Esophagus muscularis mucosa (tissue), 4 donors: ENCODE measurements around the gene TMEM235. TPM values are rescaled to one million over a fixed set of nuclear protein-coding genes. Genes with fewer than 3 reads are reported as not detected.

ENCODE experiments used
- DNase-seq: peaks from one replicate; pipeline ENCODE4 v3.0.0-alpha.2; 2017; ENCODE audit errors: extremely low spot score
- H3K27ac ChIP-seq, 4 donors: fragments of 200-600 bp; sonication (generic); replicated peaks in 1 of 4; 1 replicate in 3 of 4; 2 replicates in 1 of 4; pipeline ENCODE4 v1.5.1; 2016 to 2019; ENCODE audit warnings: mild to moderate bottlenecking in 1 of 4
- H3K27me3 ChIP-seq, 4 donors: fragments of 200-600 bp; sonication (generic); one replicate each; pipeline versions ENCODE4 v1.5.1 to v1.6.0; 2016 to 2019
- H3K36me3 ChIP-seq, 4 donors: fragments of 200-600 bp; sonication (generic); one replicate each; pipeline ENCODE4 v1.5.1; 2016 to 2019
- H3K4me1 ChIP-seq, 4 donors: fragments of 200-600 bp; sonication (generic); one replicate each; pipeline ENCODE4 v1.5.1; 2016 to 2019
- H3K4me3 ChIP-seq, 4 donors: fragments of 200-600 bp; sonication (generic); 1 replicate in 2 of 4; 2 replicates in 2 of 4; pipeline ENCODE4 v1.5.1; 2016 to 2019; ENCODE audit warnings: mild to moderate bottlenecking in 4 of 4, moderate library complexity in 1 of 4
- H3K9me3 ChIP-seq, 4 donors: fragments of 200-600 bp; sonication (generic); 1 replicate in 3 of 4; 2 replicates in 1 of 4; pipeline ENCODE4 v1.5.1; 2016 to 2019
- CTCF ChIP-seq, 3 experiments: fragments of 200-600 bp in 2 of 3; fragments of 450-650 bp in 1 of 3; sonication (generic) in 2 of 3; IDR thresholded peaks; one replicate each; pipeline ENCODE4 v1.5.1; 2017 to 2019; ENCODE audit warnings: antibody characterized with exemption in 3 of 3, mild to moderate bottlenecking in 2 of 3, moderate library complexity in 1 of 3
- EP300 ChIP-seq: sonication (generic); formaldehyde crosslinking; IDR thresholded peaks from one replicate; pipeline ENCODE4 v1.6.1; 2017; ENCODE audit warnings: antibody characterized with exemption
- POLR2A ChIP-seq: fragments of 450-650 bp; IDR thresholded peaks from one replicate; pipeline ENCODE4 v1.6.1; 2017; ENCODE audit warnings: antibody characterized with exemption, moderate library complexity, mild to moderate bottlenecking, low read depth
- POLR2AphosphoS5 ChIP-seq, 2 donors: sonication (generic); formaldehyde crosslinking; IDR thresholded peaks; one replicate each; pipeline ENCODE4 v1.6.1; 2017; ENCODE audit warnings: antibody characterized with exemption in 2 of 2
- WGBS: methylation state at CpG from one replicate; pipeline ENCODE4 v1.1.5; 2018; 5-methylcytosine and 5-hydroxymethylcytosine counted together
- intact Hi-C: fragments of 100-400 bp; cut with DNase I; formaldehyde crosslinking; loops from one replicate; pipeline ENCODE4 v1.15.1; 2023
- total RNA-seq, 4 donors: library from RNA; depleted of rRNA; stranded (reverse); fragments of >200 nt; gene quantifications; one replicate each; pipeline versions ENCODE4 v1.1.0 to v1.2.1, GENCODE V29; 2016

TMEM235 gene
- total RNA-seq, 4 donors from 2014 or later: not detected

- no peak for DNase-seq
- WGBS: 44% methylated on average over 10 of the region's 10 CpGs
- peak overlapping the region; percentile 46 to 67 (median 58) for H3K4me3 ChIP-seq
- TF ChIP-seq POLR2A (no peak), EP300 (no peak), POLR2AphosphoS5 (IDR thresholded peaks at IDR 0.05) (no peak), CTCF (IDR thresholded peaks at IDR 0.05) (no peak)
- no peaks in the 10 kb centered on the region for H3K9me3 ChIP-seq
- peaks cover 0 to 9% (median 8%) of the 10 kb centered on the region in 4 donors for H3K36me3 ChIP-seq
- H3K27me3 ChIP-seq: no peaks in the 10 kb centered on the region
- peaks cover 28 to 76% (median 73%) of the 10 kb centered on the region in 4 donors for H3K4me1 ChIP-seq
- intact Hi-C loops: no loop called here
- peak overlapping the region; percentile 72 to 86 (median 83) for H3K27ac ChIP-seq
These were observed 45.3 kb upstream of the TMEM235 start for GRCh38 chr17:78185981-78186691.

DNA sequence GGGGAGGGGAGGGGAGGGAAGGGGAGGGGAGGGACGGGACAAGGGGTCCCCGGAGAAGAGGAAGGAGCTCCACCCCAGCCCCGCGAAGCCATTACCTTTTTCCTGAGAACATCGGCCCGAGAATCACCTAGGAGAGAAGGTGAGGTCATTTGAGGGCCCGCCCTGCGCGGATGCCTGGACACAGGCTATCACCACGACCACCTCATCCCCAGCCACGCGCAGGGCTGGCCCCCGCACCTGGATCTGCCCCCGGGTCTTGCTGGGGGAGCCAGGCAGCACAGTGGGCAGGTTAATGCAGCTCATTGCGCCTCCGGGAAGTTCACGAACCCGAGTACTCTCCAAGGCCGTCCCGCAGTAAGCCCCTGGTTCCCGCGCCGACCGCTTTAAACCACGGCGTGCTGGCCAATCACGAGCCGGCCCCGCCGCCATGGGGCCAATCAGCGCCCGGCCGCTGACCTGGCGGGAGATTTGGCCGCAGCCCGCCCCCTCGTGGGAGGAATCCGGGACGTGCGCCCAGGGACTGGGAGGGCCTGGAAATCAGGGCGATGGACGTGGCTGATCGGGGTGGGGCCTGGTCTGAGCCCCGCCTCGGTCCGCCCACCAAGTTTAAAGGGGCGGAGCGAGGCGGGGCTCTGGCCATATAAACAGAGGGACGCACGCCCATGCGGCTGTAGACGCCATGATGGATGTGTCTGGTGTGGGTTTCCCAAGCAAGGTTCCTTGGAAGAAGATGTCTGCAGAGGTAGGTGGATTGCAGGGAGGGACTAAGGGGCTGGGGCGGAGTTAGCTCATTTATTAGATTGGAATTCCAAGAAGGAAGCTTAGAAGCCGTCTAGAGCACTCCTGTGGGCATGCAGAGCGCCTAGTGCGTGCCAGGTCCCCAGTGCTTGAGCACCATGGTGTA is 44.5 kb upstream of the TMEM235 start, which contains the start of the genes AFMID and TK1:
AFMID (plus strand) TSS at position 671 of the 904 bp plus-strand sequence; CDS start at position 680, 9 bp downstream.
TK1 (minus strand) TSS at position 361 of the 904 bp plus-strand sequence; CDS start at position 303, 58 bp downstream.
- Histone ChIP-seq H3K36me3 (peaks cover 6 to 17% (median 16%) of the 10 kb centered on the region in 4 donors), H3K27ac (peak within 1 kb of the TSS; percentile 72 to 86 (median 83)), H3K4me1 (peaks cover 28 to 68% (median 66%) of the 10 kb centered on the region in 4 donors), H3K27me3 (no peaks in the 10 kb centered on the region), H3K9me3 (no peaks in the 10 kb centered on the region), H3K4me3 (peak within 1 kb of the TSS; percentile 46 to 67 (median 58))
- intact Hi-C loops: no loop called here
- peak; percentile 99 for DNase-seq
- WGBS: 6% methylated on average over 55 of the region's 57 CpGs
- TF ChIP-seq POLR2A: no peak
- peak; percentile 79 to 99 (median 93) for TF ChIP-seq CTCF (IDR thresholded peaks at IDR 0.05)
- no peak for TF ChIP-seq EP300
- peak; percentile 63 to 86 for TF ChIP-seq POLR2AphosphoS5 (IDR thresholded peaks at IDR 0.05)

DNA sequence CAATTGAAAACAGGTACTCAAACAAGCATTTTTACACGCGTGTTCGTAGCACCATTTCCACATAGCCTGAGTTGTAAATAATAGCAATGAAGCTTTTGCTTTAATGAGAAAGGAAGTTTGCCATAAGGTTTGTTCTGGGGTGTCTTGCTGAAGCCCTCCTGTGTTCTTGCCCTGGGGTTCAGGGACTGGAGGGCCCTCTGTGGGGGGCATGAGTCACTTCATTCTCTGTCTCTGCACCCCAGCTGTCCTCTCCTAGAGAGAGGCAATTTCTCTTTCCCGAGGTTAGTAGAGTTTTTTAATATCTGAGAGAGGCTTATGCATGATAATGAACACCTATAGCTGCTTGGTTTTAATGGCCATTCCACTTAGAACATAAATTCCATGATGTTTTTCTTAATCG is 34.7 kb upstream of the TMEM235 start:
- H3K36me3 ChIP-seq: peaks cover 12 to 75% (median 55%) of the 10 kb centered on the region in 4 donors
- H3K4me3 ChIP-seq: no peak overlapping the region
- intact Hi-C loops: no loop called here
- 98% methylated on average over 5 of the region's 5 CpGs for WGBS
- TF ChIP-seq CTCF (IDR thresholded peaks at IDR 0.05): no peak
- no peak for TF ChIP-seq EP300
- no peak for TF ChIP-seq POLR2AphosphoS5 (IDR thresholded peaks at IDR 0.05)
- no peak for TF ChIP-seq POLR2A
- no peak overlapping the region for H3K27ac ChIP-seq
- no peaks in the 10 kb centered on the region for H3K4me1 ChIP-seq
- H3K9me3 ChIP-seq: no peaks in the 10 kb centered on the region
- no peak for DNase-seq
- no peaks in the 10 kb centered on the region for H3K27me3 ChIP-seq

DNA sequence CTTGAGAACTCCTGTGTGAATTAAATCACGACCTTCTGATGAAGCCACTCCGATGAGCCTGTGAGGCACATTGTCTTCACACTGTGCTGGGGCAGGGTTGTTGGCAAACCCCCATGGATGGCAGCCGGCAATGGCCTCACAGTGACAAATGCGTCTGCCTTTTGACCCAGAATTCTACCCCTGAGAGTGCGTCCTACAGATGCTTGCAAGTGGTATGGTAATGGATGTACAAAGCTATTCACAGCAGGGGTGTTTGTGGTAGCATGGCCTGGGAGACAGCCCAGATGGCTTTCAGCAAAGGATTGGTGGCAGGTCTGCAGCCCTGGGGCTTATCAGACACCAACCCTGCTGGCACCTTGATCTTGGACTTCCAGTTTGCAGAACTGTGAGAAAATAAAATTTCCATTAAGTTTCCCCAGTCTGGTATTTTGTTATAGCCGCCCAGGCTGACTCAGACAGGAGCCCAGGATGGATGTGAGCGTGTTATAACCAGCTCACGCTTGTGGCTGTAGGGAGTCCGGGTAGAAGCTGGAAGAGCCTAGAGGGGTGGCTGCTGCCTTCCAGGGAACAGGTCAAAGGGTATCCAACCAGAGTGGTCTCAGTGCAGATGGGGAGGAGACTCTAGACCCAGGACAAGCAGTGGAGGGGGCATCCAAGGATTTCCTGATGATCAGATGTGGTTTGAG is 34.1 kb upstream of the TMEM235 start:
- Histone ChIP-seq H3K27me3 (no peaks in the 10 kb centered on the region), H3K4me1 (no peaks in the 10 kb centered on the region), H3K27ac (no peak overlapping the region), H3K9me3 (no peaks in the 10 kb centered on the region), H3K4me3 (no peak overlapping the region), H3K36me3 (peaks cover 8 to 75% (median 53%) of the 10 kb centered on the region in 4 donors)
- no peak for DNase-seq
- TF ChIP-seq POLR2AphosphoS5 (IDR thresholded peaks at IDR 0.05): no peak
- no peak for TF ChIP-seq EP300
- no peak for TF ChIP-seq CTCF (IDR thresholded peaks at IDR 0.05)
- no peak for TF ChIP-seq POLR2A
- intact Hi-C loops: no loop called here
- 79% methylated on average over 9 of the region's 9 CpGs for WGBS
